HFFc6 (cell line): ENCODE measurements around the gene CEL. TPM values are rescaled to one million over a fixed set of nuclear protein-coding genes. Genes with fewer than 3 reads are reported as not detected.

Experiments
- DNase-seq: peaks from one replicate; pipeline ENCODE4 v3.0.0-alpha.2; 2018
- H3K27ac Mint-ChIP-seq: 2 replicates; pipeline ENCODE4 v1.8.0; 2020; ENCODE audit warnings: mild to moderate bottlenecking, mixed read lengths
- H3K27me3 Mint-ChIP-seq: 2 replicates; pipeline ENCODE4 v1.8.0; 2021; ENCODE audit warnings: mild to moderate bottlenecking, moderate library complexity, mixed read lengths; ENCODE audit not compliant: insufficient read depth
- H3K36me3 Mint-ChIP-seq: 2 replicates; pipeline ENCODE4 v1.8.0; 2021; ENCODE audit warnings: low read depth, mixed read lengths
- H3K4me1 Mint-ChIP-seq: 2 replicates; pipeline ENCODE4 v1.8.0; 2020; ENCODE audit warnings: low read depth, mixed read lengths
- H3K4me3 Mint-ChIP-seq: 2 replicates; pipeline ENCODE4 v1.8.0; 2020; ENCODE audit warnings: mild to moderate bottlenecking, moderate library complexity, mixed read lengths
- H3K9me3 Mint-ChIP-seq: 2 replicates; pipeline ENCODE4 v1.8.0; 2020; ENCODE audit warnings: mild to moderate bottlenecking, mixed read lengths
- CTCF ChIP-seq: fragments of 200-600 bp; sonication (generic); IDR thresholded peaks from 2 replicates; pipeline ENCODE4 v1.5.0; 2021; ENCODE audit warnings: antibody characterized with exemption, mild to moderate bottlenecking
- total RNA-seq, 6 experiments: library from RNA; stranded (reverse); fragmentation: NEBNext Ultra II Directional; extraction: Animal tissue kit (Norgen Biotek cat#: 25700); gene quantifications; 2 replicates in 1 of 6; 3 replicates in 5 of 6; pipeline ENCODE4 v1.2.3, GENCODE V29; 2021

CEL gene
- total RNA-seq, 6 experiments from 2014 or later: 0.25 to 0.60 (median 0.43) TPM

- Mint-ChIP-seq H3K27ac (peak overlapping the region; percentile 42; the same call in 1 of the 2 replicates), H3K4me1 (peaks cover 46% of the 10 kb centered on the region), H3K4me3 (no peak overlapping the region), H3K27me3 (no peaks in the 10 kb centered on the region; the same call in 1 of the 2 replicates), H3K9me3 (no peaks in the 10 kb centered on the region), H3K36me3 (no peaks in the 10 kb centered on the region; the same call in 1 of the 2 replicates)
- DNase-seq: no peak
- TF ChIP-seq CTCF: no peak
Observed at GRCh38 chr9:133114886-133115603, 53.3 kb downstream of the CEL start.

- H3K4me1 Mint-ChIP-seq: peaks cover 48% of the 10 kb centered on the region
- no peaks in the 10 kb centered on the region; the same call in 1 of the 2 replicates for H3K27me3 Mint-ChIP-seq
- DNase-seq: no peak
- H3K36me3 Mint-ChIP-seq: no peaks in the 10 kb centered on the region
- no peaks in the 10 kb centered on the region for H3K9me3 Mint-ChIP-seq
- H3K4me3 Mint-ChIP-seq: no peak overlapping the region
- TF ChIP-seq CTCF: no peak
- peak overlapping the region; percentile 42; the same call in 1 of the 2 replicates for H3K27ac Mint-ChIP-seq
Observed at GRCh38 chr9:133115604-133116345, 54.0 kb downstream of the CEL start.

DNA sequence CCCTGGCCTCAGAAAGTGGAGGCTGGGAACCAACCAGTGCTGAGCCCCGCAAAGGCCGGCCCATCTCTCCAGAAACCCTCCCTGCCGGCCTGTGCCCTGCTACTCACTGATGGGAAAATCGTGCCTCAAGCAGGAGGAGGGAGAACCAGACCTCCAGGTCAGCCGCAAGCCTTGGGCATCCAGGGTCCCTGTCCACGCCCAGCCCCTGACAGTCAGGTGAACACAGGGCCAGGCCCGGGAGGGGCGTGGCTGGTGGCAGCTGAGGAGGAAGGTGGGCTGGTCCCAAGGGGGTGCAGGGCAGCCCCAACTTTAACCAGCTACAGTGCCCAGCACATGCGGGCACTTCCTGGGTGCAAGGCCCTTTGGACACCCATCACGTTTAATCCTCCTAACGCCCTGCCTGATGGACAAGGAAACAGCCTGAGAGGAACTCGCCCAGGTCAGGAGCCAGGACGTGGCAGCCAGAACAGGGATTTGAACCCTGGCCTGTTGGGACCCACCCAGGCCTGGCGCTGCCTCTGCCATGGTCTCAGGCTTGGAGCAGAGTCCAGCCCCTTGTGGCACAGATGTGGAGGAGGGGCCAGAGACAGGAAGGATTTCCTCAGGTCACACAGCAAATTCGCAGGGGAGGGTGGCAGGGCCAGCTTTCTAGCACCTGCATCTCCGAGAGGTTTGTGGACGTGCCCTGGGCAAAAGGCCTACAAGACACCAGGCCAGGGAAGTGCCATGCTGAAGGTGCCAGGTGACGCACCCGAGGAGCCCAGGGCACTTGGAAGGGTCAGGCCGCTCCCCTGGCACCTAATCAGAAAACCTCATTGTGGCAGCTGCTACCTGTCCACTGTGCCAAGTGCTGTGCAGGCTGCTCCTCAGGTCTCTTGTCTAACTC, 54.8 kb downstream of the CEL start:
- DNase-seq: no peak
- Mint-ChIP-seq H3K4me3 (no peak overlapping the region), H3K27ac (no peak overlapping the region), H3K9me3 (no peaks in the 10 kb centered on the region), H3K27me3 (no peaks in the 10 kb centered on the region; the same call in 1 of the 2 replicates), H3K36me3 (no peaks in the 10 kb centered on the region), H3K4me1 (peaks cover 48% of the 10 kb centered on the region)
- TF ChIP-seq CTCF: no peak

GRCh38 chr9:133117271-133118178, 55.7 kb downstream of the CEL start:
- H3K4me1 Mint-ChIP-seq: peaks cover 48% of the 10 kb centered on the region
- H3K27ac Mint-ChIP-seq: no peak overlapping the region
- 0 out of 2 replicates have a peak, but pooled peaks have one; percentile 9 for TF ChIP-seq CTCF
- no peaks in the 10 kb centered on the region; the same call in 1 of the 2 replicates for H3K27me3 Mint-ChIP-seq
- DNase-seq: no peak
- no peaks in the 10 kb centered on the region for H3K36me3 Mint-ChIP-seq
- no peak overlapping the region for H3K4me3 Mint-ChIP-seq
- no peaks in the 10 kb centered on the region for H3K9me3 Mint-ChIP-seq
